Measurements from ENCODE around the gene SEPTIN5.

- TF ChIP-seq, protein P1, sequence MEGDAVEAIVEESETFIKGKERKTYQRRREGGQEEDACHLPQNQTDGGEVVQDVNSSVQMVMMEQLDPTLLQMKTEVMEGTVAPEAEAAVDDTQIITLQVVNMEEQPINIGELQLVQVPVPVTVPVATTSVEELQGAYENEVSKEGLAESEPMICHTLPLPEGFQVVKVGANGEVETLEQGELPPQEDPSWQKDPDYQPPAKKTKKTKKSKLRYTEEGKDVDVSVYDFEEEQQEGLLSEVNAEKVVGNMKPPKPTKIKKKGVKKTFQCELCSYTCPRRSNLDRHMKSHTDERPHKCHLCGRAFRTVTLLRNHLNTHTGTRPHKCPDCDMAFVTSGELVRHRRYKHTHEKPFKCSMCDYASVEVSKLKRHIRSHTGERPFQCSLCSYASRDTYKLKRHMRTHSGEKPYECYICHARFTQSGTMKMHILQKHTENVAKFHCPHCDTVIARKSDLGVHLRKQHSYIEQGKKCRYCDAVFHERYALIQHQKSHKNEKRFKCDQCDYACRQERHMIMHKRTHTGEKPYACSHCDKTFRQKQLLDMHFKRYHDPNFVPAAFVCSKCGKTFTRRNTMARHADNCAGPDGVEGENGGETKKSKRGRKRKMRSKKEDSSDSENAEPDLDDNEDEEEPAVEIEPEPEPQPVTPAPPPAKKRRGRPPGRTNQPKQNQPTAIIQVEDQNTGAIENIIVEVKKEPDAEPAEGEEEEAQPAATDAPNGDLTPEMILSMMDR (IDR thresholded peaks at IDR 0.05), result no peak
- TF ChIP-seq POLR2A (IDR thresholded peaks at IDR 0.05), result no peak
Observed at GRCh38 chr22:19706661-19707151, 7.6 kb upstream of the SEPTIN5 start.

Data from sigmoid colon (tissue), 3 donors.